Subcutaneous adipose tissue (tissue), 4 donors: ENCODE data around the gene CCDC158. TPM values are rescaled to one million over a fixed set of nuclear protein-coding genes. Genes with fewer than 3 reads are reported as not detected.

Experiments
- CTCF ChIP-seq: fragments of 450-650 bp; IDR thresholded peaks from one replicate; pipeline ENCODE4 v1.5.1; 2016; ENCODE audit warnings: low read depth, mild to moderate bottlenecking, control low read depth, antibody characterized with exemption, moderate library complexity
- total RNA-seq, 4 donors: library from RNA; depleted of rRNA; stranded (reverse); fragments of >200 nt; gene quantifications; one replicate each; pipeline ENCODE4 v1.1.0, GENCODE V29; 2016

CCDC158 gene
- total RNA-seq, 4 donors from 2014 or later, result 0.33 to 1.7 (median 1.2) TPM

- TF ChIP-seq CTCF, result no peak
Observed at GRCh38 chr4:76457885-76458284, 36.9 kb upstream of the CCDC158 start.

- no peak for TF ChIP-seq CTCF
Observed at GRCh38 chr4:76453232-76453631, 32.3 kb upstream of the CCDC158 start.

GRCh38 chr4:76449833-76450232, 28.9 kb upstream of the CCDC158 start:
- TF ChIP-seq CTCF, result no peak

- no peak for TF ChIP-seq CTCF
Observed at GRCh38 chr4:76449362-76449767, 28.4 kb upstream of the CCDC158 start.

- TF ChIP-seq CTCF, result no peak
Observed at GRCh38 chr4:76448211-76448610, 27.3 kb upstream of the CCDC158 start.

GRCh38 chr4:76447393-76447851, 26.5 kb upstream of the CCDC158 start:
- TF ChIP-seq CTCF, result no peak

- TF ChIP-seq CTCF, result no peak
Observed at GRCh38 chr4:76445911-76446310, 25.0 kb upstream of the CCDC158 start.
